Measurements from ENCODE around the gene PLVAP.

GRCh38 chr19:17401628-17402027 lies 24.5 kb upstream of the PLVAP start:
- TF ChIP-seq CTCF (IDR thresholded peaks at IDR 0.05; ENCODE audit: insufficient read depth, low read depth, low read length) (no peak), EZH2 (IDR thresholded peaks at IDR 0.05; ENCODE audit: insufficient read depth, low read length) (no peak)
